ENCODE measurements around the gene PRPF19.

- no peak for TF ChIP-seq POLR2A (IDR thresholded peaks at IDR 0.05)
- no peak for TF ChIP-seq CTCF (IDR thresholded peaks at IDR 0.05)
Observed at GRCh38 chr11:60942970-60943565, 36.7 kb upstream of the PRPF19 start.
